ENCODE data around the gene ANKRD53. TPM values are rescaled to one million over a fixed set of nuclear protein-coding genes. Genes with fewer than 3 reads are reported as not detected.

The ANKRD53 gene
- total RNA-seq, 4 donors from 2014 or later = 0.18 to 0.76 TPM; not detected in 2

DNA sequence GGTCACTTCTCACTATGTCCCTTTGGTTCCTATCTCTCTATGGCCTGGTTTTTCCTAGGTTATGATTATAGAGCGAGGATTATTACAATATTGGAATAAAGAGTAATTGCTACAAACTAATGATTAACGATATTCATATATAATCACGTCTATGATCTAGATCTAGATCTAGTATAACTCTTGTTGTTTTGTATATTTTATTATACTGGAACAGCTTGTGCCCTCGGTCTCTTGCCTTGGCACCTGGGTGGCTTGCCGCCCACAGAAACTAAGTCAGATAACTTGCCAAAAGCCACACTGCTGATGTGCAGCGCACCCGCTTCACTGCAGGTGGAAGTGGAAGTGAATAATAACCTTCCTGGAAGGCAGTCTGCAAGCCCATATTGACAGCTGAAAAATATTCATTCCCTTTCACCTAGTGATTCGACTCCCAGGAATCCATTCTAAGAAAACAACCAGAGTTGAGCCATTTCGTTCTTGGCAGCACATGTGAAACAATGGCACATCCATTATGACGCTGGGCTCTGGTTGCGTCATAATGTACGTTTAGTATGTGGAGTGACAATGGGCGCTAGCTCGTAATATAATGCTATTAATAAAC lies 725 bp upstream of the ANKRD53 start:
- Histone ChIP-seq H3K27me3 (peaks cover 0 to 3% (median 0%) of the 10 kb centered on the region in 4 donors), H3K9me3 (no peaks in the 10 kb centered on the region), H3K4me3 (peak overlapping the region; percentile 34 to 74 (median 56)), H3K4me1 (peaks cover 11 to 35% (median 16%) of the 10 kb centered on the region in 3 donors), H3K27ac (peak overlapping the region in 3 of 4 donors; percentile 88 to 92 (median 90)), H3K36me3 (no peaks in the 10 kb centered on the region)
- no peak for TF ChIP-seq POLR2A (IDR thresholded peaks at IDR 0.05)
- TF ChIP-seq, protein P1, sequence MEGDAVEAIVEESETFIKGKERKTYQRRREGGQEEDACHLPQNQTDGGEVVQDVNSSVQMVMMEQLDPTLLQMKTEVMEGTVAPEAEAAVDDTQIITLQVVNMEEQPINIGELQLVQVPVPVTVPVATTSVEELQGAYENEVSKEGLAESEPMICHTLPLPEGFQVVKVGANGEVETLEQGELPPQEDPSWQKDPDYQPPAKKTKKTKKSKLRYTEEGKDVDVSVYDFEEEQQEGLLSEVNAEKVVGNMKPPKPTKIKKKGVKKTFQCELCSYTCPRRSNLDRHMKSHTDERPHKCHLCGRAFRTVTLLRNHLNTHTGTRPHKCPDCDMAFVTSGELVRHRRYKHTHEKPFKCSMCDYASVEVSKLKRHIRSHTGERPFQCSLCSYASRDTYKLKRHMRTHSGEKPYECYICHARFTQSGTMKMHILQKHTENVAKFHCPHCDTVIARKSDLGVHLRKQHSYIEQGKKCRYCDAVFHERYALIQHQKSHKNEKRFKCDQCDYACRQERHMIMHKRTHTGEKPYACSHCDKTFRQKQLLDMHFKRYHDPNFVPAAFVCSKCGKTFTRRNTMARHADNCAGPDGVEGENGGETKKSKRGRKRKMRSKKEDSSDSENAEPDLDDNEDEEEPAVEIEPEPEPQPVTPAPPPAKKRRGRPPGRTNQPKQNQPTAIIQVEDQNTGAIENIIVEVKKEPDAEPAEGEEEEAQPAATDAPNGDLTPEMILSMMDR (IDR thresholded peaks at IDR 0.05) = no peak
- 8 to 10% methylated on average over 12 to 14 of the region's 14 CpGs for WGBS, 2 donors
- no peak for DNase-seq
- intact Hi-C loops (cut with DNase I) = no loop called here

DNA sequence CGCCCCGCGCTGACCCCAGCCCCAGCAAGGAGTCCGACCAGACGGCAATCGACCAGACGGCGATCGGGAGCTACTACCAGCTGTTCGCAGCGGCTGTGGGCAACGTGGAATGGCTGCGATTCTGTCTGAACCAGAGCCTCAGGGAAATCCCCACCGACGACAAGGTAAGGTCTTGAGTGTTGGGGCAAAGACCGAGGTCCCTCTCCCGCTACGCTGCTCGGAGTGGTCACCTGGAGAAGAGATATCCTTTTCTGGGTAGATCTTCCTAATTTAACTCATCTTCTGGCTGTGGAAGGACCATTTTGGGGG lies 704 bp downstream of the ANKRD53 start:
- Histone ChIP-seq H3K9me3 (no peaks in the 10 kb centered on the region), H3K27me3 (peaks cover 0 to 3% (median 0%) of the 10 kb centered on the region in 4 donors), H3K27ac (peak overlapping the region; percentile 59 to 92 (median 89)), H3K4me1 (peaks cover 11 to 35% (median 16%) of the 10 kb centered on the region in 3 donors), H3K36me3 (no peaks in the 10 kb centered on the region), H3K4me3 (peak overlapping the region; percentile 34 to 74 (median 56))
- WGBS, 2 donors = 27% methylated on average over 3 of the region's 19 CpGs; no CpG with 5 or more reads in 1 of the 2 donors
- TF ChIP-seq POLR2A (IDR thresholded peaks at IDR 0.05) = no peak
- TF ChIP-seq, protein P1 (IDR thresholded peaks at IDR 0.05) = no peak
- DNase-seq = no peak
- intact Hi-C loops (cut with DNase I) = no loop called here

DNA sequence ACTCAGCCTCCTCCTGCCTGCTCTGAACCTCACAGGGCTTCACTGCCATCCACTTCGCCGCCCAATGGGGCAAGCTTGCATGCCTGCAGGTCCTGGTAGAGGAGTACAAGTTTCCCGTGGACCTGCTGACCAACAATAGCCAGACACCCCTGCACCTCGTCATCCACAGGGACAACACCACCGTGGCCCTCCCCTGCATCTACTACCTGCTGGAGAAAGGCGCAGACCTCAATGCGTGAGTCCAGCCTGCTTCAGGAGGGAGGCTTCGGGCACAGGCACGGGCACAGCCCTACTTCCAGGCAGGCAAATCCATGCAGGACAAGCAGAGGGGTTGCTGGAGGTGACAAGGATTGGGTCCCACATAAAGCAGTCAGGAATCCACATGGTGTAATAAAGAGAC lies 1.2 kb downstream of the ANKRD53 start:
- peaks cover 11 to 38% (median 16%) of the 10 kb centered on the region in 3 donors for H3K4me1 ChIP-seq
- H3K36me3 ChIP-seq = no peaks in the 10 kb centered on the region
- H3K27me3 ChIP-seq = peaks cover 0 to 2% (median 0%) of the 10 kb centered on the region in 4 donors
- no peak for DNase-seq
- H3K4me3 ChIP-seq = peak overlapping the region in 1 of 4 donors; percentile 74
- intact Hi-C loops (cut with DNase I) = no loop called here
- no peaks in the 10 kb centered on the region for H3K9me3 ChIP-seq
- TF ChIP-seq POLR2A (IDR thresholded peaks at IDR 0.05) = no peak
- TF ChIP-seq, protein P1 (IDR thresholded peaks at IDR 0.05) = no peak
- H3K27ac ChIP-seq = peak overlapping the region in 2 of 4 donors; percentile 90 to 92
- WGBS, 2 donors = 93% methylated on average over 5 of the region's 9 CpGs; no CpG with 5 or more reads in 1 of the 2 donors

DNA sequence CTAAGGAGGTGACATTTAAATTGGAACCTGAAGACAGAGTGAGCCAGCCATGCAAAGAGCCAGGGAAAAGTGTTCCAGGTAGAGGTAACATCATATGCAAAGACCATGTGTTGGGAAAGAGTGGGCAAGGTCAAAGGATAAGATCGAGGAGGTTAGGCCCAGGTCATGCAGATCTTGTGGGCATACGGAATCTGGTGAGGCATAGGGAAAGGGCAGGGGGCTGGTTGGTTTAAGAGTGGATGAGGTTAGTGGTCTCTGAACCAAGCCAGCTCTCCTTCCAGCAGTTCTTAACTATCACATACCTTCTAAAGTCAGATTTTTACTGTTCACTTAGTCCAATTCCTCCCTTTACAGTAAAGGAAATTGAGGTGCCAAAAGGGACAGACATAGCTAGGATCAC lies 3.0 kb downstream of the ANKRD53 start:
- 66 to 80% methylated on average over 2 of the region's 2 CpGs for WGBS, 2 donors
- no peak overlapping the region for H3K4me3 ChIP-seq
- H3K4me1 ChIP-seq = peaks cover 10 to 42% (median 16%) of the 10 kb centered on the region in 3 donors
- no peak for TF ChIP-seq POLR2A (IDR thresholded peaks at IDR 0.05)
- TF ChIP-seq, protein P1 (IDR thresholded peaks at IDR 0.05) = no peak
- peaks cover 0 to 15% (median 0%) of the 10 kb centered on the region in 3 donors for H3K36me3 ChIP-seq
- no peak overlapping the region for H3K27ac ChIP-seq
- DNase-seq = no peak
- H3K9me3 ChIP-seq = no peaks in the 10 kb centered on the region
- H3K27me3 ChIP-seq = no peaks in the 10 kb centered on the region
- intact Hi-C loops (cut with DNase I) = no loop called here

DNA sequence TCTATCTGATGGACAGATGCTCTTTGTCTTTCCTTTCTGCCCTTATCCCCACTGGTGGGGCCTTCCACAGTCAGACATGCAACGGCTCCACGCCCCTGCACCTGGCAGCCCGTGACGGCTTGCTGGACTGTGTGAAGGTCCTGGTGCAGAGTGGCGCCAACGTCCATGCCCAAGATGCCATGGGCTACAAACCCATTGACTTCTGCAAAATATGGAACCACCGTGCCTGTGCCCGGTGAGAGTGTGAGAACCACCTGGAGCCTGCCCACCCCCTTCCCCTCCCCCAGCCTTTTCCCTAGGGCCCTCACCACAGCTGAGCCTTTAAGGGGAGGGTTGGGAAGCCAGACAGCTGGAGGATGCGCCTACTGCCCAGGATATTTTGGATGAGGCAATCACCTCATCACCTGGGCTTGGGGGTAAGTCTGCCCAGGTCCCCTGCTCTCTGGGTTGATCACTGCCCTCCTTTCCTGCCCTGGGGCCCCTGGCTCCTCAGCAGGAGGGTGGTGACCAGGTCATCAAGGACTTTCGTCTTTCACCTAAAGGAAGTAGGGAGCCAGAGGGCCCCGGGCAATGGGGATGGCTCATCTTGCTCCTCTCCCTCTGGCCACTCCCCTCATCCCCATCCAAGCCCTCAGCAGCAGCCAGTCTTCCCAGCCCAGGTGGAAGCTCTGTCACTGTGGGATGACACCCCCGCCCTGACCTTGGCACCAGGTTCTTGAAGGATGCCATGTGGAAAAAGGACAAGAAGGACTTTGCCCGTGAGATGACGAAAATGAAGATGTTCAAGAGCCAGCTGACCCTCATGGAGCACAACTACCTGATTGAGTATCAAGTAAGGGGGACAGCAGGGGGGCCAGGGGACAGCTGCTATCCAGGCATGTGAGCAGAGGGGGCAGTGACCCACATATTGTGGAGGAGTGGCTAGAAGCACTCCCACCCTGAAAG lies 3.7 kb downstream of the ANKRD53 start:
- DNase-seq = no peak
- 92 to 94% methylated on average over 5 to 8 of the region's 14 CpGs for WGBS, 2 donors
- Histone ChIP-seq H3K9me3 (no peaks in the 10 kb centered on the region), H3K27me3 (no peaks in the 10 kb centered on the region), H3K4me1 (peaks cover 7 to 35% (median 12%) of the 10 kb centered on the region in 3 donors), H3K4me3 (no peak overlapping the region), H3K27ac (no peak overlapping the region), H3K36me3 (peaks cover 4 to 22% (median 6%) of the 10 kb centered on the region in 3 donors)
- intact Hi-C loops (cut with DNase I) = no loop called here
- TF ChIP-seq, protein P1 (IDR thresholded peaks at IDR 0.05) = no peak
- no peak for TF ChIP-seq POLR2A (IDR thresholded peaks at IDR 0.05)

Measured in esophagus squamous epithelium (tissue), 5 donors.